NCI-H187 (cell line): ENCODE measurements around the gene RAB3B.

Experiments
- DNase-seq, 2 experiments: peaks; one replicate each; lab custom pipeline; 2025; lab: John Stamatoyannopoulos, UW

The RAB3B gene

GRCh38 chr1:51956528-51957509 is 33.7 kb downstream of the RAB3B start:
- no peak for DNase-seq

GRCh38 chr1:51955797-51956527 is 34.5 kb downstream of the RAB3B start:
- peak; percentile 74 to 86 for DNase-seq

- DNase-seq = no peak
Observed at GRCh38 chr1:51954783-51955182, 35.7 kb downstream of the RAB3B start.

GRCh38 chr1:51953079-51953478 is 37.4 kb downstream of the RAB3B start:
- DNase-seq = no peak

GRCh38 chr1:51952638-51953037 is 37.9 kb downstream of the RAB3B start:
- DNase-seq = no peak

GRCh38 chr1:51950701-51951100 is 39.8 kb downstream of the RAB3B start:
- DNase-seq = no peak

GRCh38 chr1:51949014-51949702 is 41.3 kb downstream of the RAB3B start:
- DNase-seq = no peak

GRCh38 chr1:51948491-51948915 is 42.0 kb downstream of the RAB3B start:
- DNase-seq = no peak

- no peak for DNase-seq
Observed at GRCh38 chr1:51946300-51946699, 44.2 kb downstream of the RAB3B start.

GRCh38 chr1:51945591-51945990 is 44.9 kb downstream of the RAB3B start:
- no peak for DNase-seq

GRCh38 chr1:51942281-51942680 is 48.2 kb downstream of the RAB3B start:
- no peak for DNase-seq

GRCh38 chr1:51941528-51941927 is 49.0 kb downstream of the RAB3B start:
- DNase-seq = no peak

- no peak for DNase-seq
Observed at GRCh38 chr1:51937112-51937511, 53.4 kb downstream of the RAB3B start.

- no peak for DNase-seq
Observed at GRCh38 chr1:51936531-51936930, 54.0 kb downstream of the RAB3B start.

- no peak for DNase-seq
Observed at GRCh38 chr1:51933344-51933743, 57.2 kb downstream of the RAB3B start.

GRCh38 chr1:51930329-51930728 is 60.2 kb downstream of the RAB3B start:
- no peak for DNase-seq

- DNase-seq = no peak
Observed at GRCh38 chr1:51928896-51929295, 61.6 kb downstream of the RAB3B start.

- no peak for DNase-seq
Observed at GRCh38 chr1:51927029-51927428, 63.5 kb downstream of the RAB3B start.

GRCh38 chr1:51926171-51926812 is 64.2 kb downstream of the RAB3B start:
- no peak for DNase-seq

- DNase-seq = no peak
Observed at GRCh38 chr1:51924455-51924854, 66.0 kb downstream of the RAB3B start.

GRCh38 chr1:51922040-51922439 is 68.5 kb downstream of the RAB3B start:
- DNase-seq = no peak

- no peak for DNase-seq
Observed at GRCh38 chr1:51920130-51920529, 70.4 kb downstream of the RAB3B start.
